Liver (tissue), 9 donors: ENCODE data around the gene PFKP. TPM values are rescaled to one million over a fixed set of nuclear protein-coding genes. Genes with fewer than 3 reads are reported as not detected.

ENCODE experiments used
- DNase-seq: peaks from one replicate; pipeline ENCODE4 v3.0.0-alpha.2; 2017; ENCODE audit warnings: low spot score
- H3K27ac ChIP-seq, 2 donors: one replicate each; pipeline ENCODE4 v1.7.0; 2013; ENCODE audit warnings: inconsistent platforms in 2 of 2, low read length in 2 of 2, control low read depth in 1 of 2, low read depth in 1 of 2, mild to moderate bottlenecking in 1 of 2
- H3K27me3 ChIP-seq, 4 donors: one replicate each; pipeline versions ENCODE4 v1.6.1 to v1.7.0; 2013; ENCODE audit warnings: low read length in 3 of 4, inconsistent platforms in 1 of 4, mild to moderate bottlenecking in 1 of 4, moderate library complexity in 1 of 4; ENCODE audit not compliant: control insufficient read depth in 4 of 4, insufficient read depth in 4 of 4
- H3K36me3 ChIP-seq, 4 donors: one replicate each; pipeline versions ENCODE4 v1.6.1 to v1.7.0; 2013; ENCODE audit warnings: low read length in 3 of 4, mild to moderate bottlenecking in 3 of 4, low read depth in 1 of 4, moderate library complexity in 1 of 4; ENCODE audit not compliant: control insufficient read depth in 4 of 4, insufficient read depth in 3 of 4
- H3K4me1 ChIP-seq, 4 donors: one replicate each; pipeline versions ENCODE4 v1.6.1 to v1.7.0; 2013; ENCODE audit warnings: low read length in 3 of 4, mild to moderate bottlenecking in 3 of 4, moderate library complexity in 1 of 4; ENCODE audit not compliant: control insufficient read depth in 4 of 4, insufficient read depth in 4 of 4
- H3K4me3 ChIP-seq, 3 donors: one replicate each; pipeline versions ENCODE4 v1.6.1 to v1.7.0; 2013; ENCODE audit warnings: low read length in 3 of 3, control low read depth in 1 of 3, low read depth in 1 of 3, mild to moderate bottlenecking in 1 of 3
- H3K9ac ChIP-seq, 2 donors: one replicate each; pipeline ENCODE4 v1.7.0; 2013; ENCODE audit warnings: low read length in 2 of 2, mild to moderate bottlenecking in 2 of 2, moderate library complexity in 2 of 2, control low read depth in 1 of 2, low read depth in 1 of 2
- H3K9me3 ChIP-seq, 4 donors: one replicate each; pipeline versions ENCODE4 v1.6.1 to v1.7.0; 2013; ENCODE audit warnings: low read length in 3 of 4; ENCODE audit not compliant: control insufficient read depth in 4 of 4
- ATF3 ChIP-seq: IDR thresholded peaks from 2 replicates; pipeline ENCODE4 v1.6.1; 2016; ENCODE audit warnings: antibody characterized with exemption
- CTCF ChIP-seq: fragments of 150-350 bp; IDR thresholded peaks from 2 replicates; pipeline ENCODE4 v1.5.1; 2017; ENCODE audit warnings: improper control_type of control experiment, low read depth, low read length; ENCODE audit not compliant: missing input control
- EGR1 ChIP-seq, 2 donors: IDR thresholded peaks; 2 replicates each; pipeline ENCODE4 v1.6.1; 2016 to 2018; ENCODE audit warnings: antibody characterized with exemption in 2 of 2, low read depth in 2 of 2
- FOXA1 ChIP-seq: IDR thresholded peaks from 2 replicates; pipeline ENCODE4 v1.6.1; 2016; ENCODE audit warnings: antibody characterized with exemption
- FOXA2 ChIP-seq: IDR thresholded peaks from 2 replicates; pipeline ENCODE4 v1.6.1; 2016; ENCODE audit warnings: antibody characterized with exemption
- GABPA ChIP-seq, 2 donors: IDR thresholded peaks in 1 of 2; conservative IDR thresholded peaks in 1 of 2; 2 replicates each; pipeline ENCODE4 v1.6.1; 2016; ENCODE audit warnings: antibody characterized with exemption in 2 of 2, mild to moderate bottlenecking in 1 of 2, moderate library complexity in 1 of 2
- HNF4A ChIP-seq, 2 donors: conservative IDR thresholded peaks; 2 replicates each; pipeline ENCODE4 v1.6.1; 2016; ENCODE audit warnings: antibody characterized with exemption in 2 of 2, mild to moderate bottlenecking in 2 of 2
- HNF4G ChIP-seq: IDR thresholded peaks from 2 replicates; pipeline ENCODE4 v1.6.1; 2016; ENCODE audit warnings: antibody characterized with exemption
- JUND ChIP-seq, 2 donors: IDR thresholded peaks; 2 replicates each; pipeline ENCODE4 v1.6.1; 2016; ENCODE audit warnings: antibody characterized with exemption in 2 of 2
- NR2F2 ChIP-seq: IDR thresholded peaks from 2 replicates; pipeline ENCODE4 v1.6.1; 2016; ENCODE audit warnings: antibody characterized with exemption
- RAD21 ChIP-seq, 2 donors: IDR thresholded peaks; 2 replicates each; pipeline ENCODE4 v1.6.1; 2016; ENCODE audit warnings: antibody characterized with exemption in 2 of 2, mild to moderate bottlenecking in 2 of 2
- RXRA ChIP-seq, 2 donors: IDR thresholded peaks; 2 replicates each; pipeline ENCODE4 v1.6.1; 2017 to 2018; ENCODE audit warnings: antibody characterized with exemption in 2 of 2, mild to moderate bottlenecking in 1 of 2
- SP1 ChIP-seq: IDR thresholded peaks from 2 replicates; pipeline ENCODE4 v1.6.1; 2018; ENCODE audit warnings: antibody characterized with exemption, mild to moderate bottlenecking
- TAF1 ChIP-seq: conservative IDR thresholded peaks from 2 replicates; pipeline ENCODE4 v1.6.1; 2016; ENCODE audit warnings: antibody characterized with exemption, mild to moderate bottlenecking
- YY1 ChIP-seq: IDR thresholded peaks from 2 replicates; pipeline ENCODE4 v1.6.1; 2016; ENCODE audit warnings: antibody characterized with exemption, mild to moderate bottlenecking
- ZBTB33 ChIP-seq: IDR thresholded peaks from 2 replicates; pipeline ENCODE4 v1.6.1; 2016; ENCODE audit warnings: antibody characterized with exemption
- WGBS: extraction: QIAGEN DNeasy Blood & Tissue Kit; methylation state at CpG from one replicate; pipeline ENCODE4 v1.1.7; 2013; 5-methylcytosine and 5-hydroxymethylcytosine counted together
- polyA plus RNA-seq, 2 donors: library from polyadenylated mRNA; stranded (reverse) in 1 of 2; unstranded in 1 of 2; fragments of 200-250 nt in 1 of 2; fragments of >200 nt in 1 of 2; fragmentation: Nextera tagmentation in 1 of 2; extraction: Ambion mirVana in 1 of 2; gene quantifications; one replicate each; pipeline versions ENCODE4 v1.2.1 to v1.2.3, GENCODE V29; 2013 to 2015
- total RNA-seq, 2 donors: library from RNA; depleted of rRNA; stranded (reverse); fragments of >200 nt; gene quantifications; one replicate each; pipeline ENCODE4 v1.2.3, GENCODE V29; 2014
- donor health status: healthy.
- donor health status: healthy.
- donor health status: healthy.
- donor health status: healthy.
- donor health status: healthy.

Gene PFKP
- total and polyA plus RNA-seq, 4 donors = 1.1 to 5.0 (median 2.8) TPM

GRCh38 chr10:3047596-3047995 lies 19.8 kb upstream of the PFKP start:
- no peak for TF ChIP-seq JUND (IDR thresholded peaks at IDR 0.05)
- TF ChIP-seq EGR1 (IDR thresholded peaks at IDR 0.05; ENCODE audit: low read depth in 2 of 2) = no peak
- no peak for TF ChIP-seq HNF4A (conservative IDR thresholded peaks at IDR 0.05)
- TF ChIP-seq CTCF = no peak
- TF ChIP-seq RXRA (IDR thresholded peaks at IDR 0.05) = no peak
- no peak for TF ChIP-seq GABPA (IDR thresholded peaks at IDR 0.05 in 1 of 2, conservative IDR thresholded peaks at IDR 0.05 in 1 of 2)
- TF ChIP-seq HNF4G = no peak
- no peak for TF ChIP-seq FOXA2
- no peak for TF ChIP-seq ZBTB33
- TF ChIP-seq YY1 = no peak
- TF ChIP-seq TAF1 = no peak
- TF ChIP-seq FOXA1 = no peak
- no peak for TF ChIP-seq NR2F2
- Histone ChIP-seq H3K36me3 (no peaks in the 10 kb centered on the region), H3K4me3 (no peak overlapping the region), H3K4me1 (no peaks in the 10 kb centered on the region), H3K9ac (no peak overlapping the region), H3K27me3 (peaks cover 0 to 2% (median under 1%) of the 10 kb centered on the region in 4 donors), H3K27ac (no peak overlapping the region), H3K9me3 (no peaks in the 10 kb centered on the region)
- no peak for DNase-seq
- WGBS = 88% methylated on average over 6 of the region's 6 CpGs

- Histone ChIP-seq H3K9me3 (no peaks in the 10 kb centered on the region), H3K27me3 (peaks cover 0 to 2% (median under 1%) of the 10 kb centered on the region in 4 donors), H3K9ac (no peak overlapping the region), H3K4me1 (no peaks in the 10 kb centered on the region), H3K36me3 (no peaks in the 10 kb centered on the region), H3K4me3 (no peak overlapping the region), H3K27ac (no peak overlapping the region)
- TF ChIP-seq ZBTB33 (no peak), FOXA2 (no peak), TAF1 (no peak), HNF4G (no peak), SP1 (no peak), GABPA (IDR thresholded peaks at IDR 0.05 in 1 of 2, conservative IDR thresholded peaks at IDR 0.05 in 1 of 2) (no peak), CTCF (no peak), NR2F2 (no peak), YY1 (no peak), RAD21 (IDR thresholded peaks at IDR 0.05) (no peak), FOXA1 (no peak), ATF3 (no peak)
- 71% methylated on average over 17 of the region's 17 CpGs for WGBS
- DNase-seq = no peak
Observed at GRCh38 chr10:3048119-3049019, 19.0 kb upstream of the PFKP start.
